ENCODE data around the gene CFAP251. TPM values are rescaled to one million over a fixed set of nuclear protein-coding genes. Genes with fewer than 3 reads are reported as not detected.

Gene CFAP251
- total RNA-seq, 1 experiment from 2014 or later: 0.81 TPM

DNA sequence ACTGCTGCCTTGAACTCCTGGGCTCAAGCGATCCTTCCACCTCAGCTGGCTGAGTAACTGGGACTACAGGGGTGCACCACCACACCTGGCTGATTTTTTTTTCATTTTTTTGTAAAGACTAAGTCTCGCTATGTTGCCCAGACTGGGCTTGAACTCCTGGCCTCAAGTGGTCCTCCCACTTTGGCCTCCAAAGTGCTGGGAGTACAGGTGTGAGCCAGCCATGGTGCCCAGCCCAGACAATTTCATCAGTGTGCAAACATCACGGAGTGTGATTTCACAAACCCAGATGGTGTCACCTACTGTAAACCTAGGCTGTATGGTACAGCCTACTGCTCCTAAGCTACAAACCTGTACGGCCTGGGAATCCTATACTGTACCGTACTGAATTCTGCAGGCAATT, 96.4 kb downstream of the CFAP251 start:
- no peaks in the 10 kb centered on the region for H3K79me2 ChIP-seq (ENCODE audit: insufficient read depth, low read length)
- no peak overlapping the region for H2BK20ac ChIP-seq (ENCODE audit: low read depth, low read length, poor library complexity, severe bottlenecking)
- H3K14ac ChIP-seq (ENCODE audit: insufficient read depth, low read length): no peak overlapping the region
- no peak overlapping the region for H2BK12ac ChIP-seq (ENCODE audit: insufficient read length, low read depth, low read length)
- no peak overlapping the region for H3K9ac ChIP-seq (ENCODE audit: extremely low read depth, insufficient read length, low read length)
- DNase-seq: no peak
- H3K4me2 ChIP-seq (ENCODE audit: insufficient read depth, insufficient read length, low read length): no peak overlapping the region
- Mint-ChIP-seq H3K27ac (no peak overlapping the region), H3K9me3 (peaks cover 2 to 3% of the 10 kb centered on the region in 2 experiments; a peak in 3 of 5 replicates), H3K27me3 (ENCODE audit: low read depth) (peaks cover 14% of the 10 kb centered on the region), H3K36me3 (ENCODE audit: insufficient read depth in 1 of 3, low read depth in 3 of 3) (peaks cover 0 to 3% (median 2%) of the 10 kb centered on the region in 3 experiments; a peak in 3 of 7 replicates), H3K4me1 (peaks cover 2 to 3% of the 10 kb centered on the region in 2 experiments; a peak in 1 of 4 replicates), H3K4me3 (no peak overlapping the region)
- no peak overlapping the region for H3K18ac ChIP-seq (ENCODE audit: insufficient read length, low read depth, low read length)
- H2AFZ ChIP-seq (ENCODE audit: low read length): no peak overlapping the region
- H4K5ac ChIP-seq (ENCODE audit: insufficient read length, low read depth, low read length): no peak overlapping the region
- TF ChIP-seq, protein P1, sequence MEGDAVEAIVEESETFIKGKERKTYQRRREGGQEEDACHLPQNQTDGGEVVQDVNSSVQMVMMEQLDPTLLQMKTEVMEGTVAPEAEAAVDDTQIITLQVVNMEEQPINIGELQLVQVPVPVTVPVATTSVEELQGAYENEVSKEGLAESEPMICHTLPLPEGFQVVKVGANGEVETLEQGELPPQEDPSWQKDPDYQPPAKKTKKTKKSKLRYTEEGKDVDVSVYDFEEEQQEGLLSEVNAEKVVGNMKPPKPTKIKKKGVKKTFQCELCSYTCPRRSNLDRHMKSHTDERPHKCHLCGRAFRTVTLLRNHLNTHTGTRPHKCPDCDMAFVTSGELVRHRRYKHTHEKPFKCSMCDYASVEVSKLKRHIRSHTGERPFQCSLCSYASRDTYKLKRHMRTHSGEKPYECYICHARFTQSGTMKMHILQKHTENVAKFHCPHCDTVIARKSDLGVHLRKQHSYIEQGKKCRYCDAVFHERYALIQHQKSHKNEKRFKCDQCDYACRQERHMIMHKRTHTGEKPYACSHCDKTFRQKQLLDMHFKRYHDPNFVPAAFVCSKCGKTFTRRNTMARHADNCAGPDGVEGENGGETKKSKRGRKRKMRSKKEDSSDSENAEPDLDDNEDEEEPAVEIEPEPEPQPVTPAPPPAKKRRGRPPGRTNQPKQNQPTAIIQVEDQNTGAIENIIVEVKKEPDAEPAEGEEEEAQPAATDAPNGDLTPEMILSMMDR (conservative IDR thresholded peaks at IDR 0.05): no peak
- no peak overlapping the region for H2AK5ac ChIP-seq (ENCODE audit: insufficient read length, low read length)
- no peaks in the 10 kb centered on the region for H3K27me3 ChIP-seq (ENCODE audit: insufficient read depth, low read length)
- H3T11ph ChIP-seq (ENCODE audit: low read length): no peak overlapping the region
- WGBS (ENCODE audit: extremely low coverage, insufficient read length, low lambda C conversion rate): no CpG with 5 or more reads among the region's 5 CpGs
- H3K27ac ChIP-seq (ENCODE audit: insufficient read length, low read depth, low read length): no peak overlapping the region
- no peak overlapping the region for H3K56ac ChIP-seq (ENCODE audit: insufficient read length, low read depth, low read length)
- H3K4me1 ChIP-seq (ENCODE audit: insufficient read depth, low read length): no peaks in the 10 kb centered on the region
- no peaks in the 10 kb centered on the region for H3K79me1 ChIP-seq (ENCODE audit: insufficient read depth, low read depth, low read length, poor library complexity, severe bottlenecking)
- no peak overlapping the region for H4K8ac ChIP-seq (replicated peaks; ENCODE audit: insufficient read length, low read depth, low read length)
- H2BK5ac ChIP-seq (ENCODE audit: insufficient read length, low read length): no peak overlapping the region
- H3K4ac ChIP-seq (ENCODE audit: low read depth, low read length): no peak overlapping the region
- H4K91ac ChIP-seq (ENCODE audit: insufficient read length, low read depth, low read length): no peak overlapping the region
- H3K23me2 ChIP-seq (ENCODE audit: insufficient read length, low read depth, low read length, poor library complexity, severe bottlenecking): no peaks in the 10 kb centered on the region
- no peak overlapping the region for H3K23ac ChIP-seq (ENCODE audit: insufficient read length, low read depth, low read length)
- no peaks in the 10 kb centered on the region for H3K9me3 ChIP-seq (ENCODE audit: control insufficient read depth, low read depth, low read length)
- H4K20me1 ChIP-seq (ENCODE audit: control insufficient read depth, insufficient read depth, insufficient read length): no peaks in the 10 kb centered on the region
- H2BK15ac ChIP-seq (ENCODE audit: low read depth, low read length): no peak overlapping the region
- H2BK120ac ChIP-seq (ENCODE audit: low read depth, low read length, poor library complexity, severe bottlenecking): no peak overlapping the region

Data from H9 (cell line).